ENCODE data around the gene TAF4.
"Not testable (repeated sequence)": the region's sequence is repeated elsewhere in the genome, so short reads cannot be mapped to it uniquely, and the experiment has no call there.

TAF4 gene

DNA sequence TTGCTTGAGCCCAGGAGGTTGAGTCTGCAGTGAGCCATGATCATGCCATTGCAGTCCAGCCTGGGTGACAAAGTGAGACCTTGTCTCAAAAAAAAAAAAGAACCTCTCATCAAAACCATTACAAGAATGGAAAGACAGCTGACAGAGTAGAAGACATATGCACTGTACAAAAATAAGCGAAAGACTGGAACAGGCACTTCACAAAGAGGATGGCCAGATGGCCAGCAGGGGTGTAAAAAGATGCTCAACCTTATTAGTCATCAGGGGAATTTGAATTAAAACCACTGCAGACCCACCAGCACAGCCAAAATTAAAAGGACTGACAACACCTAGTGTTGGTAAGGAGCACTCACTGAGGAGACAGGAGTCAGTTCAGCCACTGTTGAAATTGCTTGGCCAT lies 13.5 kb upstream of the TAF4 start:
- TF ChIP-seq, protein P1, sequence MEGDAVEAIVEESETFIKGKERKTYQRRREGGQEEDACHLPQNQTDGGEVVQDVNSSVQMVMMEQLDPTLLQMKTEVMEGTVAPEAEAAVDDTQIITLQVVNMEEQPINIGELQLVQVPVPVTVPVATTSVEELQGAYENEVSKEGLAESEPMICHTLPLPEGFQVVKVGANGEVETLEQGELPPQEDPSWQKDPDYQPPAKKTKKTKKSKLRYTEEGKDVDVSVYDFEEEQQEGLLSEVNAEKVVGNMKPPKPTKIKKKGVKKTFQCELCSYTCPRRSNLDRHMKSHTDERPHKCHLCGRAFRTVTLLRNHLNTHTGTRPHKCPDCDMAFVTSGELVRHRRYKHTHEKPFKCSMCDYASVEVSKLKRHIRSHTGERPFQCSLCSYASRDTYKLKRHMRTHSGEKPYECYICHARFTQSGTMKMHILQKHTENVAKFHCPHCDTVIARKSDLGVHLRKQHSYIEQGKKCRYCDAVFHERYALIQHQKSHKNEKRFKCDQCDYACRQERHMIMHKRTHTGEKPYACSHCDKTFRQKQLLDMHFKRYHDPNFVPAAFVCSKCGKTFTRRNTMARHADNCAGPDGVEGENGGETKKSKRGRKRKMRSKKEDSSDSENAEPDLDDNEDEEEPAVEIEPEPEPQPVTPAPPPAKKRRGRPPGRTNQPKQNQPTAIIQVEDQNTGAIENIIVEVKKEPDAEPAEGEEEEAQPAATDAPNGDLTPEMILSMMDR (IDR thresholded peaks at IDR 0.05; ENCODE audit: insufficient read depth, low read depth, low read length, missing control alignments), result no peak
- DNase-seq (ENCODE audit: low read depth), result no peak
- no peak overlapping the region for H3K4me3 ChIP-seq (ENCODE audit: low read depth, low read length)

DNA sequence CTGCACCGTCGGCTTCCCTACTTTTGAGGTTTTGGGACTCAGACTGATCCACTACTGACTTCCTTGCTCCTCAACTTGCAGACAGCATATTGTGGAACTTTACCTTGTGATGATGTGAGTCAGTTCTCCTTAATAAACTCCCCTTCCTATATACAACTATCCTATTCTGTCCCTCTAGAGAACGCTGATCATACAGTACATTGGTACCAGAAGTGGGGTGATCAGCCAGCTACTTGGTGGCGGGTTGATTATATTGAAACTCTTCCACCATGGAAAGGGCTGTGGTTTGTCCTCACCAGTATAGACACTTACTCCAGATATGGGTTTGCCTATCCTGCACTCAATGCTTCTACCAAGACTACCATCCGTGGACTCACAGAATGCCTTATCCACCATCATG lies 7.6 kb upstream of the TAF4 start:
- DNase-seq (ENCODE audit: low read depth), result no peak
- TF ChIP-seq, protein P1 (IDR thresholded peaks at IDR 0.05; ENCODE audit: insufficient read depth, low read depth, low read length, missing control alignments), result no peak
- no peak overlapping the region for H3K4me3 ChIP-seq (ENCODE audit: low read depth, low read length)

DNA sequence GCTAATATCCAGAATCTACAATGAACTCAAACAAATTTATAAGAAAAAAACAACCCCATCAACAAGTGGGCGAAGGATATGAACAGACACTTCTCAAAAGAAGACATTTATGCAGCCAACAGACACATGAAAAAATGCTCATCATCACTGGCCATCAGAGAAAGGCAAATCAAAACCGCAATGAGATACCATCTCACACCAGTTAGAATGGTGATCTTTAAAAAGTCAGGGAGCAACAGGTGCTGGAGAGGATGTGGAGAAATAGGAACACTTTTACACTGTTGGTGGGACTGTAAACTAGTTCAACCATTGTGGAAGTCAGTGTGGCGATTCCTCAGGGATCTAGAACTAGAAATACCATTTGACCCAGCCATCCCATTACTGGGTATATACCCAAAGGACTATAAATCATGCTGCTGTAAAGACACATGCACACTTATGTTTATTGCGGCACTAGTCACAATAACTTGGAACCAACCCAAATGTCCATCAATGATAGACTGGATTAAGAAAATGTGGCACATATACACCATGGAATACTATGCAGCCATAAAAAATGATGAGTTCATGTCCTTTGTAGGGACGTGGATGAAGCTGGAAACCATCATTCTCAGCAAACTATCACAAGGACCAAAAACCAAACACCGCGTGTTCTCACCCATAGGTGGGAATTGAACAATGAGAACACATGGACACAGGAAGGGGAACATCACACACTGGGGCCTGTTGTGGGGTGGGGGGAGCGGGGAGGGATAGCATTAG lies 6.2 kb upstream of the TAF4 start:
- H3K4me3 ChIP-seq (ENCODE audit: low read depth, low read length); DNase-seq (ENCODE audit: low read depth): not testable (repeated sequence)

DNA sequence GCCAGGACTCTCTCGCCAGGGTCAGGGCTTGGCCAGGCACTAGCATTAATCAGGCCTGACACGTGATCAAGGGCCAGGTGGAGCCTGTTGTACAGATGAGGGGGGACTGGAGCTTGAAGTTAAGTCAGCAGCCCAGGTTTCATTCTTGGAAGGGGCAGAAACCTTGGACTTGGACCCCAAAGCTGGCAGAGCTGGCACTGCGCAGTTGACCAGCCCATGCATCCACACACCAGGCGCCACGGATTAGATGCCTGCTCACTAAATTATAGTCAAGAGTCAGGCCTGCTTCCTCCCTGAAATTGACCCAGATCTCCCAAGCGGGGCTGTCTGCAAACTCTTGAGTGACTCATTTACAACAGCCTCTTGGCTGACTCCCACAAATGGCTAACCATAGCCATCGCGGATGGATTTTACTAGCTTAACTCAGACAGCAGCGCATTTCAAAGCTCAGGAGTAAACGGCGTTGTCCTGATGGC lies 4.1 kb upstream of the TAF4 start:
- TF ChIP-seq, protein P1 (IDR thresholded peaks at IDR 0.05; ENCODE audit: insufficient read depth, low read depth, low read length, missing control alignments), result no peak
- DNase-seq (ENCODE audit: low read depth), result no peak
- no peak overlapping the region for H3K4me3 ChIP-seq (ENCODE audit: low read depth, low read length)

DNA sequence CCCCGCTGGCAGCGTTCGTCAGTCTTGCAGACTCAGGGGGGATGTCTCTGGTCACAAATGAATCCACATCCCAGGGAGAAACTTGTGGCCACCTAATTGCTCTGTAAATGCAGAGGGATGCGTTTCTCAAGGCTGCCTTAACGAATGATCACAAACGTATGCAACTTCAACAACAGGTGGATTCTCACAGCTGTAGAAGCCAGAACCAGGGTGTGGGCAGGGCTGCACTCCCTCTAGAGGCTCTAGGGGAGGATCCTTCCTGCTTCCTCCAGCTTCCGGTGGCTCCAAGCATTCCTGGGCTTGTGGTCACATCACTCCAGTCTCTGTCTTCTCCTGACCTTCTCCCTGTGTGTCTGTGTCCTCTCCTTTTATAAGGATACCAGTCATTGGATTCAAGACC lies 3.3 kb upstream of the TAF4 start:
- no peak for DNase-seq (ENCODE audit: low read depth)
- TF ChIP-seq, protein P1 (IDR thresholded peaks at IDR 0.05; ENCODE audit: insufficient read depth, low read depth, low read length, missing control alignments), result no peak
- no peak overlapping the region for H3K4me3 ChIP-seq (ENCODE audit: low read depth, low read length)

DNA sequence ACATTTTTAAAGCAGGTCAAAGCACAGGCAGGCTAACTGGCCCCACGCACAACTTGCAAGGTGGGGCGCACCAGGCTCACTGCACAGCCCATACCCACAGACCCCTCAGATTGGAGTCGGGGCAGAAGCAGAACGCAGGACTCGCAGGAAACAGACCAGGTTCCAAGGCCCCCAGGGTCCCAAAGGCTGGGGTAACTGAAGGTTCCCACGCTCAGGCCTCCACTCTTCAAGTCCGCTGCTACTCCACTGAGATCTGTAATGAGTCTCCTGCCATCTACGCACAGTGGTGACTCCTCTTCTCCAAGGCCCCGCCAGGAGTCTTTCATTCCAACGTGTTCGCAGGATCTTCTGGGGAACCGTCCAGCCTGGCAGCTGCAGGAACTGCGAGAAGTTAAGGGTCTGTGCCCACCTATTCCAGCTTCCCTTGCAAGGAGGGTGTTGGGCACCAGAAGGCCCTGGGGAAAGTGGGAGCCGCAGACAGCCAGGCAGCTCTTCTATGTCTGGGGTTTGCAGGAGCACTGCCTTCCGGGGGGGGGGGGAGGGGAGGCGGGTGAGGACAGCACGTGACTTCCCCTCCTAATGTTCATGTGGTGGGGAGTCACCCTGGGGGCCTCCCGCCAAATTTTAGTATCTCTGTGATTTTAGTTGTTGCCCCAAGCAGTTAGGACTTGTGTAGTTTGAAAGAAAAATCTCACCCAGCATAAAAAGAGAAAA lies 2.0 kb upstream of the TAF4 start:
- TF ChIP-seq, protein P1 (IDR thresholded peaks at IDR 0.05; ENCODE audit: insufficient read depth, low read depth, low read length, missing control alignments), result no peak
- DNase-seq (ENCODE audit: low read depth), result no peak
- no peak overlapping the region for H3K4me3 ChIP-seq (ENCODE audit: low read depth, low read length)

DNA sequence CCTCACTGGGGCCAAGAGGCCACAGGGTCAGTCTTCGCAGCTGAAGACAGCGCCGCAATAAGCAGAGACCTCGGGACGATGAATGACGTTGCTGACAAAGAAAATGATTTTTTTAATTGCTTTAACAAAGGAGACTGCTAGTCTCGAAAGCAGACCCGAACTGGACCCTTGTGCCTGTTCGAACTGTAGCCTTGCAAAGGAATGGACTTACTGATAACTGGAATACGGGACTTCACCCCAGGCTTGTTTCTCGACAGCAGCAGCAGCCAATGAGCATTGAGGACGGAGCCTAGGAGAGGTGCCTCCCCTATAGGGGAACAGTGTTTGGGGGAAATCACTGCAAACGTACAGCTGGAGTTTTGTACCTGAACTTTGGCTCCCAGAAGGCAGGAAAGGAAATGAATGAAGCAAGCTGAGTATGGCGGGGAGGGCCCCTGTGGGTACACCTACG lies 1.3 kb upstream of the TAF4 start:
- H3K4me3 ChIP-seq (ENCODE audit: low read depth, low read length), result peak overlapping the region; percentile 68
- peak; percentile 62 for DNase-seq (ENCODE audit: low read depth)
- TF ChIP-seq, protein P1 (IDR thresholded peaks at IDR 0.05; ENCODE audit: insufficient read depth, low read depth, low read length, missing control alignments), result no peak

All from GM12865 (cell line).